OCI-LY7 (cell line): ENCODE measurements around the gene AIMP2.

ENCODE experiments used
- CTCF ChIP-seq: fragments of 200-600 bp; sonication (generic); conservative IDR thresholded peaks from 2 replicates; pipeline ENCODE4 v1.5.1; 2014; ENCODE audit warnings: mild to moderate bottlenecking, antibody characterized with exemption, low read length, moderate library complexity, mixed read lengths
- EZH2phosphoT487 ChIP-seq: fragments of 200-600 bp; sonication (generic); IDR thresholded peaks from 2 replicates; pipeline ENCODE4 v1.6.1; 2018; ENCODE audit warnings: low read depth, borderline replicate concordance, mild to moderate bottlenecking, mixed run types, antibody characterized with exemption, low read length, moderate library complexity, mixed read lengths

GRCh38 chr7:6020371-6021286 lies 11.6 kb downstream of the AIMP2 start:
- TF ChIP-seq CTCF (no peak), EZH2phosphoT487 (no peak)
